Astrocyte (in vitro differentiated cells and primary cell): ENCODE measurements around the gene RAD51B. TPM values are rescaled to one million over a fixed set of nuclear protein-coding genes. Genes with fewer than 3 reads are reported as not detected.
"Not testable (repeated sequence)": the region's sequence is repeated elsewhere in the genome, so short reads cannot be mapped to it uniquely, and the experiment has no call there.

Experiments used
- DNase-seq: peaks from one replicate; pipeline ENCODE4 v3.0.0-alpha.2; 2010; ENCODE audit warnings: low read depth
- FAIRE-seq: peaks from 2 replicates; lab custom pipeline; 2011; peaks lifted over from hg19 to GRCh38; lab: Jason Lieb, UNC
- H2AFZ ChIP-seq: 2 replicates; pipeline ENCODE4 v1.6.0; 2012; ENCODE audit warnings: low read depth, low read length, inconsistent platforms
- H3K27ac ChIP-seq: 2 replicates; pipeline ENCODE4 v1.5.1; 2011; ENCODE audit warnings: low read depth, low read length, inconsistent platforms
- H3K27me3 ChIP-seq: 2 replicates; pipeline ENCODE4 v1.6.0; 2011; ENCODE audit warnings: low read length, inconsistent platforms; ENCODE audit not compliant: insufficient read depth
- H3K36me3 ChIP-seq: 2 replicates; pipeline ENCODE4 v1.5.1; 2011; ENCODE audit warnings: low read length, inconsistent platforms; ENCODE audit not compliant: insufficient read depth
- H3K4me1 ChIP-seq: 2 replicates; pipeline ENCODE4 v1.5.1; 2011; ENCODE audit warnings: low read length, inconsistent platforms; ENCODE audit not compliant: insufficient read depth
- H3K4me2 ChIP-seq: 2 replicates; pipeline ENCODE4 v1.6.0; 2012; ENCODE audit warnings: low read length, inconsistent platforms
- H3K4me3 ChIP-seq: 2 replicates; pipeline ENCODE4 v1.5.1; 2011; ENCODE audit warnings: low read depth, mild to moderate bottlenecking, low read length, inconsistent platforms; ENCODE audit not compliant: insufficient read depth
- H3K79me2 ChIP-seq: 2 replicates; pipeline ENCODE4 v1.6.0; 2012; ENCODE audit warnings: mild to moderate bottlenecking, low read length, inconsistent platforms; ENCODE audit not compliant: insufficient read depth
- H3K9ac ChIP-seq: 2 replicates; pipeline ENCODE4 v1.6.0; 2012; ENCODE audit warnings: mild to moderate bottlenecking, low read length, inconsistent platforms
- H3K9me3 ChIP-seq: 2 replicates; pipeline ENCODE4 v1.5.1; 2012; ENCODE audit warnings: low read depth, mild to moderate bottlenecking, low read length, inconsistent platforms; ENCODE audit not compliant: insufficient read depth
- H4K20me1 ChIP-seq: 2 replicates; pipeline ENCODE4 v1.6.0; 2012; ENCODE audit warnings: low read length, inconsistent platforms; ENCODE audit not compliant: insufficient read depth
- H3K27ac Mint-ChIP-seq: one replicate; pipeline ENCODE4 v1.8.0; 2021; ENCODE audit warnings: mild to moderate bottlenecking, mixed read lengths; ENCODE audit not compliant: unreplicated experiment
- H3K27me3 Mint-ChIP-seq: one replicate; pipeline ENCODE4 v1.8.0; 2021; ENCODE audit warnings: low read depth, mixed read lengths; ENCODE audit not compliant: unreplicated experiment
- H3K36me3 Mint-ChIP-seq: one replicate; pipeline ENCODE4 v1.8.0; 2021; ENCODE audit warnings: low read depth, mixed read lengths; ENCODE audit not compliant: unreplicated experiment
- H3K4me1 Mint-ChIP-seq: one replicate; pipeline ENCODE4 v1.8.0; 2021; ENCODE audit warnings: low read depth, mixed read lengths; ENCODE audit not compliant: unreplicated experiment
- H3K4me3 Mint-ChIP-seq: one replicate; pipeline ENCODE4 v1.8.0; 2021; ENCODE audit warnings: mild to moderate bottlenecking, moderate library complexity, mixed read lengths; ENCODE audit not compliant: unreplicated experiment
- H3K9me3 Mint-ChIP-seq: one replicate; pipeline ENCODE4 v1.8.0; 2021; ENCODE audit warnings: mild to moderate bottlenecking, mixed read lengths; ENCODE audit not compliant: unreplicated experiment
- CTCF ChIP-seq: IDR thresholded peaks from 2 replicates; pipeline ENCODE4 v1.5.1; 2011; ENCODE audit warnings: low read depth, mild to moderate bottlenecking, inconsistent platforms, low read length, moderate library complexity; ENCODE audit not compliant: insufficient read depth
- EZH2 ChIP-seq: IDR thresholded peaks from 2 replicates; pipeline ENCODE4 v1.6.1; 2012; ENCODE audit warnings: mild to moderate bottlenecking, low read length, inconsistent platforms; ENCODE audit not compliant: insufficient read depth
- total RNA-seq: library from RNA; stranded (reverse); gene quantifications from 2 replicates; pipeline ENCODE4 v1.2.1, GENCODE V29; 2021

RAD51B gene
- total RNA-seq, 1 donor from 2014 or later: 10.8 TPM

GRCh38 chr14:67816326-67817002 lies 3.1 kb upstream of the RAD51B start, which contains the start of gene ZFYVE26:
ZFYVE26 (minus strand) TSS chr14:67816590; CDS start chr14:67815963, 627 bp downstream.
- no peaks in the 10 kb centered on the region for H3K27me3 Mint-ChIP-seq
- peaks cover 3% of the 10 kb centered on the region for H3K36me3 ChIP-seq
- H3K9me3 ChIP-seq: no peaks in the 10 kb centered on the region
- no peak for TF ChIP-seq CTCF
- no peak for TF ChIP-seq EZH2
- peaks cover 16% of the 10 kb centered on the region for H3K4me1 ChIP-seq
- H3K4me3 Mint-ChIP-seq: peak within 1 kb of the TSS; percentile 95
- peaks cover 21% of the 10 kb centered on the region for H3K79me2 ChIP-seq
- DNase-seq (peak; percentile 89), FAIRE-seq (no peak)
- peak within 1 kb of the TSS; percentile 77 for H2AFZ ChIP-seq
- no peaks in the 10 kb centered on the region for H3K27me3 ChIP-seq
- peak within 1 kb of the TSS; percentile 93 for H3K4me2 ChIP-seq
- peak within 1 kb of the TSS; percentile 80 for H3K4me3 ChIP-seq
- H3K36me3 Mint-ChIP-seq: peaks cover 3% of the 10 kb centered on the region
- H3K4me1 Mint-ChIP-seq: peaks cover 11% of the 10 kb centered on the region
- no peaks in the 10 kb centered on the region for H3K9me3 Mint-ChIP-seq
- H3K27ac Mint-ChIP-seq: peak within 1 kb of the TSS; percentile 90
- H3K9ac ChIP-seq: peak within 1 kb of the TSS; percentile 89
- H3K27ac ChIP-seq: peak within 1 kb of the TSS; percentile 82
- H4K20me1 ChIP-seq: no peaks in the 10 kb centered on the region

GRCh38 chr14:67817750-67818438 lies 1.7 kb upstream of the RAD51B start:
- peaks cover 1% of the 10 kb centered on the region for H3K36me3 Mint-ChIP-seq
- Histone ChIP-seq H3K9me3 (no peaks in the 10 kb centered on the region), H2AFZ (no peak overlapping the region), H4K20me1 (no peaks in the 10 kb centered on the region), H3K27me3 (no peaks in the 10 kb centered on the region), H3K4me1 (peaks cover 16% of the 10 kb centered on the region), H3K4me2 (no peak overlapping the region), H3K79me2 (peaks cover 21% of the 10 kb centered on the region), H3K4me3 (no peak overlapping the region), H3K27ac (no peak overlapping the region), H3K9ac (no peak overlapping the region), H3K36me3 (peaks cover 3% of the 10 kb centered on the region)
- peak overlapping the region; percentile 11 for H3K4me3 Mint-ChIP-seq
- H3K9me3 Mint-ChIP-seq: no peaks in the 10 kb centered on the region
- H3K4me1 Mint-ChIP-seq: peaks cover 11% of the 10 kb centered on the region
- FAIRE-seq (no peak), DNase-seq (no peak)
- TF ChIP-seq CTCF (no peak), EZH2 (no peak)
- H3K27ac Mint-ChIP-seq: no peak overlapping the region
- H3K27me3 Mint-ChIP-seq: no peaks in the 10 kb centered on the region

- not testable (repeated sequence) for H3K27ac Mint-ChIP-seq, H3K9ac ChIP-seq, DNase-seq, H3K27me3 ChIP-seq, FAIRE-seq, H3K36me3 ChIP-seq, H3K27ac ChIP-seq, H3K4me2 ChIP-seq, H3K4me3 ChIP-seq, H3K9me3 ChIP-seq, H3K27me3 Mint-ChIP-seq, H3K9me3 Mint-ChIP-seq, H4K20me1 ChIP-seq, H3K36me3 Mint-ChIP-seq, H2AFZ ChIP-seq
- Histone ChIP-seq H3K4me1 (peaks cover 16% of the 10 kb centered on the region), H3K79me2 (peaks cover 21% of the 10 kb centered on the region)
- peaks cover 11% of the 10 kb centered on the region for H3K4me1 Mint-ChIP-seq
- H3K4me3 Mint-ChIP-seq: peak overlapping the region; percentile 11
Measured at GRCh38 chr14:67818476-67818875, 1.1 kb upstream of the RAD51B start.
